Esophagus muscularis mucosa (tissue), 4 donors: Measurements from ENCODE around the gene ANKRD13D.

Source experiments
- CTCF ChIP-seq, 3 experiments: fragments of 200-600 bp in 2 of 3; fragments of 450-650 bp in 1 of 3; sonication (generic) in 2 of 3; IDR thresholded peaks; one replicate each; pipeline ENCODE4 v1.5.1; 2017 to 2019; ENCODE audit warnings: antibody characterized with exemption in 3 of 3, mild to moderate bottlenecking in 2 of 3, moderate library complexity in 1 of 3
- EP300 ChIP-seq: sonication (generic); formaldehyde crosslinking; IDR thresholded peaks from one replicate; pipeline ENCODE4 v1.6.1; 2017; ENCODE audit warnings: antibody characterized with exemption
- POLR2AphosphoS5 ChIP-seq, 2 donors: sonication (generic); formaldehyde crosslinking; IDR thresholded peaks; one replicate each; pipeline ENCODE4 v1.6.1; 2017; ENCODE audit warnings: antibody characterized with exemption in 2 of 2

DNA sequence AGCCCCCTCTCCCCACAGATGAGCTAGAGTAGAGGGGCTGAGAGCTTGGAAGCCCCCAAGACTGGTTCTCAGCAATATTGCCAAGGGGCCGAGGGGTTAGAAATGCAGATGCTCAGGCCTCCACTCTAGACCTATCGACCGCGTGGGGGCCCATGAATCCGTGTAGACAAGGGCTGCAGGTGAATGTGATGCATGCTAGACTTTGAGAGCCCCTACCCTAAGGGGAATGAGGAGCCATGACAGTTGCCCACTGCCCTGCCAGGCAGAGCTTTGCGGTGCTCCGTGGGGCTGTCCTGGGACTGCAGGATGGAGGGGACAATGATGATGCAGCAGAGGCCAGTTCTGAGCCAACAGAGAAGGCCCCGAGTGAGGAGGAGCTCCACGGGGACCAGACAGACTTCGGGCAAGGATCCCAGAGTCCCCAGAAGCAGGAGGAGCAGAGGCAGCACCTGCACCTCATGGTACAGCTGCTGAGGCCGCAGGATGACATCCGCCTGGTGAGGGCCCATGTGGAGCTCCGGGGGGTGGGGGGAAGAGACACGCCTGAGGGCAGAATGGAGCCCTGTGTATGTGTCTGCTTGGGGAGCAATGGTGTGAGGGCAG is 15.5 kb downstream of the ANKRD13D start:
- TF ChIP-seq CTCF (IDR thresholded peaks at IDR 0.05): no peak
- TF ChIP-seq POLR2AphosphoS5 (IDR thresholded peaks at IDR 0.05): no peak
- no peak for TF ChIP-seq EP300
